Osteoblast (primary cell): Measurements from ENCODE around the gene RHBDL3. TPM values are rescaled to one million over a fixed set of nuclear protein-coding genes. Genes with fewer than 3 reads are reported as not detected.

Experiments used
- DNase-seq: peaks from one replicate; pipeline ENCODE4 v3.0.0; 2011; ENCODE audit warnings: low spot score, mixed read lengths; ENCODE audit not compliant: insufficient read length; ENCODE audit errors: missing footprints
- H2AFZ ChIP-seq: 2 replicates; pipeline ENCODE4 v1.6.0; 2011; ENCODE audit warnings: mild to moderate bottlenecking, low read length
- H3K27ac ChIP-seq: 2 replicates; pipeline ENCODE4 v1.5.1; 2011; ENCODE audit warnings: mild to moderate bottlenecking, low read depth, low read length, moderate library complexity
- H3K27me3 ChIP-seq: 2 replicates; pipeline ENCODE4 v1.6.0; 2012; ENCODE audit warnings: mild to moderate bottlenecking, control low read depth, inconsistent platforms, low read length, moderate library complexity; ENCODE audit not compliant: insufficient read depth
- H3K36me3 ChIP-seq: 2 replicates; pipeline ENCODE4 v1.5.1; 2011; ENCODE audit warnings: mild to moderate bottlenecking, low read length, control low read depth, moderate library complexity; ENCODE audit not compliant: insufficient read depth
- H3K4me1 ChIP-seq: 2 replicates; pipeline ENCODE4 v1.5.1; 2011; ENCODE audit warnings: mild to moderate bottlenecking, low read length, control low read depth, moderate library complexity; ENCODE audit not compliant: insufficient read depth
- H3K4me2 ChIP-seq: 2 replicates; pipeline ENCODE4 v1.6.0; 2011; ENCODE audit warnings: mild to moderate bottlenecking, low read length; ENCODE audit not compliant: insufficient read depth
- H3K4me3 ChIP-seq: fragments of 200-600 bp; sonication (generic); 3 replicates; pipeline ENCODE4 v1.5.1; 2012; ENCODE audit warnings: mild to moderate bottlenecking, low read length, inconsistent platforms; ENCODE audit not compliant: insufficient read depth
- H3K79me2 ChIP-seq: 2 replicates; pipeline ENCODE4 v1.6.0; 2012; ENCODE audit warnings: mild to moderate bottlenecking, low read length, control low read depth, inconsistent platforms; ENCODE audit not compliant: insufficient read depth
- H3K9me3 ChIP-seq: 2 replicates; pipeline ENCODE4 v1.5.1; 2011; ENCODE audit warnings: low read depth, low read length, control low read depth
- H4K20me1 ChIP-seq: 2 replicates; pipeline ENCODE4 v1.6.0; 2012; ENCODE audit warnings: mild to moderate bottlenecking, low read length, control low read depth; ENCODE audit not compliant: insufficient read depth
- total RNA-seq: library from RNA; depleted of rRNA; stranded (reverse); fragments of >200 nt; gene quantifications from 2 replicates; pipeline ENCODE4 v1.2.3, GENCODE V29; 2012
- TF ChIP-seq, protein P1 (sequence below): IDR thresholded peaks from 2 replicates; pipeline ENCODE4 v1.5.1; 2011; ENCODE audit warnings: mild to moderate bottlenecking, low read depth, low read length, moderate library complexity; ENCODE audit errors: extremely low read depth

Gene RHBDL3
- total RNA-seq, 1 donor: under 0.01 TPM

DNA sequence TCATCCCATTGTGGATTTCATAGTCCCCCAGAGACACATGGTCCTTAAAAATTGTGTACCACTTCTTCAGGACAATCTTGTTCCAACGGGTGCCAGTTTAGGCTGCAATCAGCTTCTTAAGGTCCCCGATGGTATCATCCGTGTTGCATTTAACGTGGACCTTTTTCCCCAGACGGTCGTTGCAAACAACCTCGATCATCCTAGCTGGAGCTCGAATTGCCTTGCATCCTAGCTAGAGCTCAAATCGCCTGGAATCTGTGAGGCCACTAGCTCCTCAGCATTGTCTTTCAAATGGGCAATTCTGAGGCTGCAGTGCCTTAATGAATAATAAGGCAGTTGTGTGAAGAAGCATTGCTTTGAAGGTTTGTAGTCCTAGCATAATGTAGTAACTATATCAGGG is 37.7 kb upstream of the RHBDL3 start:
- TF ChIP-seq, protein P1, sequence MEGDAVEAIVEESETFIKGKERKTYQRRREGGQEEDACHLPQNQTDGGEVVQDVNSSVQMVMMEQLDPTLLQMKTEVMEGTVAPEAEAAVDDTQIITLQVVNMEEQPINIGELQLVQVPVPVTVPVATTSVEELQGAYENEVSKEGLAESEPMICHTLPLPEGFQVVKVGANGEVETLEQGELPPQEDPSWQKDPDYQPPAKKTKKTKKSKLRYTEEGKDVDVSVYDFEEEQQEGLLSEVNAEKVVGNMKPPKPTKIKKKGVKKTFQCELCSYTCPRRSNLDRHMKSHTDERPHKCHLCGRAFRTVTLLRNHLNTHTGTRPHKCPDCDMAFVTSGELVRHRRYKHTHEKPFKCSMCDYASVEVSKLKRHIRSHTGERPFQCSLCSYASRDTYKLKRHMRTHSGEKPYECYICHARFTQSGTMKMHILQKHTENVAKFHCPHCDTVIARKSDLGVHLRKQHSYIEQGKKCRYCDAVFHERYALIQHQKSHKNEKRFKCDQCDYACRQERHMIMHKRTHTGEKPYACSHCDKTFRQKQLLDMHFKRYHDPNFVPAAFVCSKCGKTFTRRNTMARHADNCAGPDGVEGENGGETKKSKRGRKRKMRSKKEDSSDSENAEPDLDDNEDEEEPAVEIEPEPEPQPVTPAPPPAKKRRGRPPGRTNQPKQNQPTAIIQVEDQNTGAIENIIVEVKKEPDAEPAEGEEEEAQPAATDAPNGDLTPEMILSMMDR: no peak
- H2AFZ ChIP-seq: no peak overlapping the region

DNA sequence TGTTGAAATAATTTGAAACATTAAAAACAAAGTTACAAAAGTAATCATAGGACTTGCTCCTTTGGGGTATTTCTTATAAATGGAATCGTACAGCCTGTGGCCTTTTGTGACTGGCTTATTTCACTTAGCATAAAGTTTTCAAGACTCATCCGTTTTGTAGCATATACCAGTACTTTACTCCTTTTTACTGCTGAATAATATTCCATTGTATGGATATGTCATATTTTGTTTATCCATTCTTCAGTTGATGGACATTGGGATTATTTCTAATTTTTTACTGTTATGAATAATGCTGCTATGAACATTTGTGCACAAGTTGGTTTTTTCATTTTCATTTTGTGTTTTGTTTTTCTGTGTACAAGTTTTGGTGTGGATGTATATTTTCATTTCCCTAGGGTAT is 30.0 kb upstream of the RHBDL3 start:
- H3K4me3 ChIP-seq: no peak overlapping the region
- peaks cover 4% of the 10 kb centered on the region for H4K20me1 ChIP-seq
- H3K4me1 ChIP-seq: no peaks in the 10 kb centered on the region
- no peak overlapping the region for H3K4me2 ChIP-seq
- H3K9me3 ChIP-seq: no peaks in the 10 kb centered on the region
- H2AFZ ChIP-seq: no peak overlapping the region
- DNase-seq: no peak
- no peaks in the 10 kb centered on the region for H3K79me2 ChIP-seq
- TF ChIP-seq, protein P1: no peak
- no peaks in the 10 kb centered on the region for H3K27me3 ChIP-seq
- H3K27ac ChIP-seq: no peak overlapping the region
- no peaks in the 10 kb centered on the region for H3K36me3 ChIP-seq

More for the DNA sequence above, 37.7 kb upstream of the RHBDL3 start:
- peaks cover 3% of the 10 kb centered on the region for H3K36me3 ChIP-seq
- no peak for DNase-seq
- H3K9me3 ChIP-seq: no peaks in the 10 kb centered on the region
- H3K4me2 ChIP-seq: no peak overlapping the region
- no peaks in the 10 kb centered on the region for H3K79me2 ChIP-seq
- no peaks in the 10 kb centered on the region for H3K27me3 ChIP-seq
- H3K4me3 ChIP-seq: no peak overlapping the region
- H3K27ac ChIP-seq: no peak overlapping the region
- H4K20me1 ChIP-seq: peaks cover 2% of the 10 kb centered on the region
- H3K4me1 ChIP-seq: no peaks in the 10 kb centered on the region

DNA sequence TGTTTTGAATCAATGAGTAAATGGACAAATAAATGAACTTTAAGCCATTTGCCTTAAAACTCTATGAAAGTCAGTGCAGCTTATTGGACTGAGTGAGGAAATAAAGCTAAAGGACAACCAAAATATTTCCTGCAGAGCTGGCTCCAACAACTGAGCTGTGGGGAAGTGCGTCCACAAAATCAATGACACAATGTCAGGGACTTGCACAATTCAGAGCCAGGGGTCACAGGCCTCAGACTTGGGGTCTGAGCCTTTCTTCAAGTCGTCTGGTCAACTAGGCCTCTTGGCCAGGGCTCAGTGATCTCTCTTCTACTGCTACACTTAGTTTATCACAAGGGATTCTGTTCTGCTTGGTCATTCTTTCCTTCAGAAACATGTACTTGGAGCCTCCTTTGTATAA is 26.2 kb upstream of the RHBDL3 start:
- DNase-seq: no peak
- TF ChIP-seq, protein P1: no peak

DNA sequence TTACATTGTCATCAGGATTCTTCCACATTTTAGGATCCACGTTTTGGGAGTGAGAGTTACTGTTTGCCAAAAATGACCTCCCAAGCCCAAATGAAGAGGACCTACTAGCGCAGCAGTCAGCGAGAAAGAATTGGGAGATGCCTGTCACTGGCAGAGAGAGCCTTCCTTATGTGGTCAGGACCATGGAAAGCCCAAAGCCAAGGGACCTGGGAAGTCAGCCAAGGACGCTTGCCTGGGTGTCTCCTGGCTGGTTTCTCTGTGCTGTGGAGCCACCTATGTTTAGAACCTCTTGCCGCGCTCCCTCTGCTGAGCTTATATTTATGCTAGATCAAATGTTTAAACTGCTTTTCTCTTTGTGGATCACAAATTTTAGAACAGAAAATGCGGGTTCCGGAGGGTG is 24.9 kb upstream of the RHBDL3 start:
- no peaks in the 10 kb centered on the region for H3K27me3 ChIP-seq
- no peak overlapping the region for H3K4me2 ChIP-seq
- H2AFZ ChIP-seq: no peak overlapping the region
- DNase-seq: peak; percentile 87
- TF ChIP-seq, protein P1: no peak
- H4K20me1 ChIP-seq: peaks cover 11% of the 10 kb centered on the region
- H3K4me3 ChIP-seq: no peak overlapping the region
- H3K4me1 ChIP-seq: no peaks in the 10 kb centered on the region
- no peaks in the 10 kb centered on the region for H3K79me2 ChIP-seq
- no peaks in the 10 kb centered on the region for H3K36me3 ChIP-seq
- no peak overlapping the region for H3K27ac ChIP-seq
- H3K9me3 ChIP-seq: no peaks in the 10 kb centered on the region

More for the DNA sequence above, 26.2 kb upstream of the RHBDL3 start:
- Histone ChIP-seq H3K4me3 (no peak overlapping the region), H3K9me3 (no peaks in the 10 kb centered on the region), H3K79me2 (no peaks in the 10 kb centered on the region), H3K4me1 (no peaks in the 10 kb centered on the region), H3K27ac (no peak overlapping the region), H4K20me1 (peaks cover 11% of the 10 kb centered on the region), H2AFZ (no peak overlapping the region), H3K4me2 (no peak overlapping the region), H3K36me3 (no peaks in the 10 kb centered on the region), H3K27me3 (no peaks in the 10 kb centered on the region)
